Gastrocnemius medialis (tissue), 4 donors: ENCODE data around the gene DENND4B. TPM values are rescaled to one million over a fixed set of nuclear protein-coding genes. Genes with fewer than 3 reads are reported as not detected.
A peak's percentile ranks its signal among the peaks of the same experiment; 100 is the strongest.

Experiments used
- ATAC-seq, 2 donors: fragments of 150-250 bp; one replicate each; pipeline ENCODE4 v1.9.1; 2016
- DNase-seq, 2 donors: peaks; one replicate each; pipeline ENCODE4 v3.0.0-alpha.2; 2019
- H3K27ac ChIP-seq, 4 donors: fragments of 200-600 bp; sonication (generic); 1 replicate in 1 of 4; 2 replicates in 3 of 4; pipeline ENCODE4 v1.5.1; 2016 to 2018; ENCODE audit warnings: mild to moderate bottlenecking in 2 of 4, moderate library complexity in 1 of 4
- H3K27me3 ChIP-seq, 3 donors: fragments of 200-600 bp; sonication (generic) in 2 of 3; 1 replicate in 1 of 3; 2 replicates in 2 of 3; pipeline versions ENCODE4 v1.5.1 to v1.6.0; 2016 to 2019; ENCODE audit warnings: mild to moderate bottlenecking in 1 of 3, moderate library complexity in 1 of 3
- H3K36me3 ChIP-seq, 2 donors: fragments of 200-600 bp; sonication (generic) in 1 of 2; one replicate each; pipeline ENCODE4 v1.5.1; 2017 to 2018
- H3K4me1 ChIP-seq, 2 donors: fragments of 200-600 bp; sonication (generic) in 1 of 2; one replicate each; pipeline ENCODE4 v1.5.1; 2016 to 2017; ENCODE audit warnings: mild to moderate bottlenecking in 2 of 2
- H3K4me3 ChIP-seq, 4 donors: fragments of 200-600 bp; sonication (generic) in 3 of 4; 1 replicate in 1 of 4; 2 replicates in 3 of 4; pipeline ENCODE4 v1.5.1; 2016 to 2019; ENCODE audit warnings: mild to moderate bottlenecking in 2 of 4
- H3K9me3 ChIP-seq, 3 donors: fragments of 200-600 bp; sonication (generic) in 2 of 3; 1 replicate in 1 of 3; 2 replicates in 2 of 3; pipeline ENCODE4 v1.5.1; 2016 to 2019
- CTCF ChIP-seq, 5 experiments: fragments of 450-650 bp in 3 of 5; fragments of 200-600 bp in 2 of 5; sonication (generic) in 2 of 5; IDR thresholded peaks in 4 of 5; conservative IDR thresholded peaks in 1 of 5; 1 replicate in 4 of 5; 2 replicates in 1 of 5; pipeline ENCODE4 v1.5.1; 2016 to 2019; ENCODE audit warnings: antibody characterized with exemption in 5 of 5, mild to moderate bottlenecking in 3 of 5, moderate library complexity in 3 of 5
- POLR2A ChIP-seq, 2 donors: fragments of 450-650 bp; IDR thresholded peaks; one replicate each; pipeline ENCODE4 v1.6.1; 2017; ENCODE audit warnings: antibody characterized with exemption in 2 of 2, mild to moderate bottlenecking in 2 of 2, moderate library complexity in 2 of 2
- in situ Hi-C, 4 donors: fragments of 200-750 bp; cut with MboI; loops; one replicate each; pipeline versions ENCODE4 v1.15.0 to v1.8.0; 2017; ENCODE audit warnings: low sequenced_read_pairs in 4 of 4
- intact Hi-C: fragments of 100-400 bp; cut with DNase I; formaldehyde crosslinking; loops from one replicate; pipeline ENCODE4 v1.15.1; 2023; ENCODE audit warnings: low total_unique reads
- total RNA-seq, 4 donors: library from RNA; depleted of rRNA; stranded (reverse); fragments of >200 nt; gene quantifications; one replicate each; pipeline versions ENCODE4 v1.1.0 to v1.2.3, GENCODE V29; 2016

The DENND4B gene
- total RNA-seq, 4 donors from 2014 or later = 38.0 to 45.8 (median 40.1) TPM

GRCh38 chr1:153962088-153963029, 15.8 kb upstream of the DENND4B start:
- Histone ChIP-seq H3K36me3 (no peaks in the 10 kb centered on the region), H3K27me3 (no peaks in the 10 kb centered on the region), H3K27ac (peak overlapping the region; percentile 91 to 98 (median 94)), H3K4me1 (peaks cover 59 to 63% of the 10 kb centered on the region in 2 donors), H3K9me3 (no peaks in the 10 kb centered on the region), H3K4me3 (peak overlapping the region; percentile 61 to 86 (median 80))
- intact Hi-C loops (no loop called here), in situ Hi-C loops (loop anchor here in 1 of 4 donors (10.0 kb wide), 1 partner anchor 288 kb away; the partner anchor contains the start of genes ILF2 and NPR1)
- peak; percentile 21 to 25 for ATAC-seq
- peak; percentile 59 to 67 for DNase-seq
- TF ChIP-seq POLR2A (IDR thresholded peaks at IDR 0.05) (peak; percentile 4 to 12), CTCF (IDR thresholded peaks at IDR 0.05 in 4 of 5, conservative IDR thresholded peaks at IDR 0.05 in 1 of 5) (no peak)

- no peak for DNase-seq
- ATAC-seq = no peak
- in situ Hi-C loops (loop anchor here in 1 of 4 donors (10.0 kb wide), 1 partner anchor 287 kb away; the partner anchor contains the start of genes ILF2 and NPR1), intact Hi-C loops (no loop called here)
- H3K4me3 ChIP-seq = no peak overlapping the region
- no peaks in the 10 kb centered on the region for H3K9me3 ChIP-seq
- TF ChIP-seq POLR2A (IDR thresholded peaks at IDR 0.05) (no peak), CTCF (IDR thresholded peaks at IDR 0.05 in 4 of 5, conservative IDR thresholded peaks at IDR 0.05 in 1 of 5) (no peak)
- H3K27ac ChIP-seq = peak overlapping the region; percentile 91 to 98 (median 94)
- H3K36me3 ChIP-seq = no peaks in the 10 kb centered on the region
- peaks cover 64 to 67% of the 10 kb centered on the region in 2 donors for H3K4me1 ChIP-seq
- no peaks in the 10 kb centered on the region for H3K27me3 ChIP-seq
These were observed 14.9 kb upstream of the DENND4B start for GRCh38 chr1:153961421-153961820.

GRCh38 chr1:153960206-153960605, 13.7 kb upstream of the DENND4B start:
- no peak overlapping the region for H3K4me3 ChIP-seq
- H3K27me3 ChIP-seq = no peaks in the 10 kb centered on the region
- intact Hi-C loops (no loop called here), in situ Hi-C loops (loop anchor here in 1 of 4 donors (10.0 kb wide), 1 partner anchor 285 kb away; the partner anchor contains the start of genes ILF2 and NPR1)
- peak; percentile 44 to 87 for DNase-seq
- peak in 1 of 2 donors; percentile 4 for ATAC-seq
- no peaks in the 10 kb centered on the region for H3K36me3 ChIP-seq
- H3K4me1 ChIP-seq = peaks cover 65 to 72% of the 10 kb centered on the region in 2 donors
- H3K27ac ChIP-seq = peak overlapping the region; percentile 91 to 98 (median 94)
- TF ChIP-seq CTCF (IDR thresholded peaks at IDR 0.05 in 4 of 5, conservative IDR thresholded peaks at IDR 0.05 in 1 of 5) (no peak), POLR2A (IDR thresholded peaks at IDR 0.05) (no peak)
- no peaks in the 10 kb centered on the region for H3K9me3 ChIP-seq

GRCh38 chr1:153959454-153959853, 12.9 kb upstream of the DENND4B start:
- no peaks in the 10 kb centered on the region for H3K27me3 ChIP-seq
- H3K27ac ChIP-seq = peak overlapping the region; percentile 91 to 98 (median 94)
- H3K4me1 ChIP-seq = peaks cover 66 to 72% of the 10 kb centered on the region in 2 donors
- peak overlapping the region in 1 of 4 donors; percentile 99 for H3K4me3 ChIP-seq
- H3K36me3 ChIP-seq = no peaks in the 10 kb centered on the region
- no peaks in the 10 kb centered on the region for H3K9me3 ChIP-seq
- no peak for DNase-seq
- no peak for ATAC-seq
- TF ChIP-seq CTCF (IDR thresholded peaks at IDR 0.05 in 4 of 5, conservative IDR thresholded peaks at IDR 0.05 in 1 of 5) = no peak
- TF ChIP-seq POLR2A (IDR thresholded peaks at IDR 0.05) = no peak
- in situ Hi-C loops (no loop called here), intact Hi-C loops (no loop called here)
